A549 (cell line): Measurements from ENCODE around the gene IQCC. TPM values are rescaled to one million over a fixed set of nuclear protein-coding genes. Genes with fewer than 3 reads are reported as not detected.

Experiments used
- ATAC-seq, 2 experiments: fragments of 200-7000 bp in 1 of 2; fragments of >200 bp in 1 of 2; cut with Nextera tagmentation in 1 of 2; cut with Tn5 transposase in 1 of 2; 3 replicates each; pipeline versions ENCODE4 v1.8.0 to v1.9.1; 2018 to 2020; ENCODE audit warnings: mild to moderate bottlenecking in 1 of 2, moderate library complexity in 1 of 2
- CTCF ChIA-PET: fragments of 300-600 bp; sonication (Branson Sonifier 250); formaldehyde crosslinking; extraction: SDS; loops from one replicate; lab custom pipeline; 2021; ENCODE audit warnings: antibody characterized with exemption, inconsistent platforms; lab: Yijun Ruan, JAX
- POLR2A ChIA-PET: fragments of 350-600 bp; formaldehyde crosslinking; extraction: SDS; loops from one replicate; lab custom pipeline; 2021; ENCODE audit warnings: antibody characterized with exemption, inconsistent platforms; lab: Yijun Ruan, JAX
- DNase-seq, 2 experiments: peaks; one replicate each; pipeline versions ENCODE4 v3.0.0 to v3.0.0-alpha.2; 2011 to 2016; ENCODE audit warnings: low read depth in 1 of 2, low spot score in 1 of 2
- FAIRE-seq: peaks from 2 replicates; lab custom pipeline; 2011; peaks lifted over from hg19 to GRCh38; lab: Jason Lieb, UNC
- H3K27ac ChIP-seq, 2 experiments: fragments of >200 bp; sonication (Bioruptor Twin); formaldehyde crosslinking; 3 replicates each; pipeline ENCODE4 v1.5.1; 2016 to 2017
- H3K4me1 ChIP-seq: fragments of >200 bp; sonication (Bioruptor Twin); formaldehyde crosslinking; 3 replicates; pipeline ENCODE4 v1.6.1; 2016
- H3K4me2 ChIP-seq: fragments of >200 bp; sonication (Bioruptor Twin); formaldehyde crosslinking; 3 replicates; pipeline ENCODE4 v1.6.1; 2016
- H3K4me3 ChIP-seq: fragments of >200 bp; sonication (Bioruptor Twin); formaldehyde crosslinking; 3 replicates; pipeline ENCODE4 v1.5.1; 2016
- H3K9me3 ChIP-seq: fragments of >200 bp; sonication (Bioruptor Twin); formaldehyde crosslinking; 3 replicates; pipeline ENCODE4 v1.6.1; 2016
- BCL3 ChIP-seq: fragments of >200 bp; sonication (Bioruptor Twin); formaldehyde crosslinking; IDR thresholded peaks from 3 replicates; pipeline ENCODE4 v1.6.1; 2016
- CEBPB ChIP-seq, 2 experiments: fragments of >200 bp in 1 of 2; sonication (Bioruptor Twin) in 1 of 2; formaldehyde crosslinking in 1 of 2; IDR thresholded peaks; 2 replicates each; pipeline ENCODE4 v1.6.1; 2012 to 2016
- FOSL2 ChIP-seq, 2 experiments: fragments of 450-650 bp in 1 of 2; fragments of >200 bp in 1 of 2; sonication (Bioruptor Twin) in 1 of 2; formaldehyde crosslinking; IDR thresholded peaks; 2 replicates each; pipeline versions ENCODE4 v1.5.0 to v1.6.1; 2016 to 2020; ENCODE audit warnings: mild to moderate bottlenecking in 1 of 2, moderate library complexity in 1 of 2
- HMGXB4 ChIP-seq: fragments of 250-450 bp; sonication (Bioruptor Pico); IDR thresholded peaks from 2 replicates; pipeline ENCODE4 v1.5.0; 2021; ENCODE audit warnings: mild to moderate bottlenecking, moderate library complexity, borderline replicate concordance
- JUNB ChIP-seq: fragments of >200 bp; sonication (Bioruptor Twin); formaldehyde crosslinking; IDR thresholded peaks from 2 replicates; pipeline ENCODE4 v1.6.1; 2016
- MAFK ChIP-seq: fragments of 450-650 bp; IDR thresholded peaks from 2 replicates; pipeline ENCODE4 v1.6.1; 2014; ENCODE audit not compliant: partially characterized antibody
- MAZ ChIP-seq: fragments of 150-350 bp; IDR thresholded peaks from 2 replicates; pipeline ENCODE4 v1.6.1; 2014; ENCODE audit warnings: antibody characterized with exemption, low read depth, low read length, borderline replicate concordance
- MYC ChIP-seq: IDR thresholded peaks from 2 replicates; pipeline ENCODE4 v1.6.1; 2012; ENCODE audit warnings: mild to moderate bottlenecking, inconsistent platforms, low read length, improper control_type of control experiment, borderline replicate concordance
- NR3C1 ChIP-seq: fragments of >200 bp; sonication (Bioruptor Twin); formaldehyde crosslinking; IDR thresholded peaks from 3 replicates; pipeline ENCODE4 v1.6.1; 2017
- PBX3 ChIP-seq: IDR thresholded peaks from 2 replicates; pipeline ENCODE4 v1.6.1; 2012
- PHF8 ChIP-seq: fragments of 200-600 bp; sonication (generic); IDR thresholded peaks from 2 replicates; pipeline ENCODE4 v1.6.1; 2016; ENCODE audit warnings: low read depth, mild to moderate bottlenecking, antibody characterized with exemption, moderate library complexity, borderline replicate concordance
- RAD21 ChIP-seq, 2 experiments: fragments of >200 bp in 1 of 2; sonication (Bioruptor Twin) in 1 of 2; formaldehyde crosslinking in 1 of 2; IDR thresholded peaks in 1 of 2; conservative IDR thresholded peaks in 1 of 2; 2 replicates in 1 of 2; 3 replicates in 1 of 2; pipeline ENCODE4 v1.6.1; 2012 to 2018; ENCODE audit warnings: inconsistent platforms in 1 of 2
- RCOR1 ChIP-seq: fragments of 150-350 bp; IDR thresholded peaks from 2 replicates; pipeline ENCODE4 v1.6.1; 2014; ENCODE audit warnings: antibody characterized with exemption, low read length, low read depth
- RFX5 ChIP-seq: fragments of 450-650 bp; IDR thresholded peaks from 2 replicates; pipeline ENCODE4 v1.7.1; 2014; ENCODE audit warnings: antibody characterized with exemption, mild to moderate bottlenecking, moderate library complexity
- TFCP2L1 ChIP-seq: fragments of 250-450 bp; sonication (Bioruptor Pico); IDR thresholded peaks from 2 replicates; pipeline ENCODE4 v1.5.0; 2021; ENCODE audit warnings: mild to moderate bottlenecking
- ZFP36 ChIP-seq: fragments of 450-650 bp; IDR thresholded peaks from 2 replicates; pipeline ENCODE4 v1.6.1; 2014; ENCODE audit warnings: borderline replicate concordance; ENCODE audit not compliant: partially characterized antibody
- ZSCAN20 ChIP-seq: fragments of 250-450 bp; sonication (Bioruptor Pico); IDR thresholded peaks from 2 replicates; pipeline ENCODE4 v1.8.0; 2022; ENCODE audit warnings: mild to moderate bottlenecking, moderate library complexity
- WGBS: methylation state at CpG from one replicate; pipeline ENCODE4 v1.1.6; 2017; ENCODE audit errors: missing lambda C conversion rate; 5-methylcytosine and 5-hydroxymethylcytosine counted together
- polyA plus RNA-seq, 4 experiments: library from polyadenylated mRNA; depleted of rRNA in 3 of 4; stranded (reverse); fragments of >200 nt; fragmentation: RNase III in 1 of 4; extraction: RNeasy Plus Mini Kit Qiagen cat#74134 plus additional on column Dnase treatment in 1 of 4; gene quantifications; 2 replicates in 3 of 4; 3 replicates in 1 of 4; pipeline ENCODE4 v1.2.3, GENCODE V29; 2011 to 2017
- TF ChIP-seq, protein P1 (sequence below): IDR thresholded peaks from 2 replicates; pipeline ENCODE4 v1.6.1; 2012; ENCODE audit warnings: low read depth, borderline replicate concordance
- TF ChIP-seq, protein P2 (sequence below): fragments of 250-450 bp; sonication (Bioruptor Pico); IDR thresholded peaks from 2 replicates; pipeline ENCODE4 v1.5.0; 2020; ENCODE audit warnings: low read depth, mild to moderate bottlenecking, moderate library complexity

Gene IQCC
- polyA plus RNA-seq, 2 of the 4 experiments (the other 2 are of a cell fraction) = 1.6 to 2.0 TPM

GRCh38 chr1:32234792-32235191, 29.3 kb downstream of the IQCC start:
- DNase-seq = peak in 1 of 2 experiments; percentile 24
- H3K4me1 ChIP-seq = peaks cover 35% of the 10 kb centered on the region
- ChIA-PET POLR2A (interaction anchor here (0.6 kb wide), 1 partner anchor 56 kb away, joined by 3 read pairs; the partner anchor contains the start of gene TXLNA), CTCF (interaction anchor here (0.8 to 1.4 kb wide), 4 partner anchors 8 to 97 kb away, joined by 3 to 4 read pairs (median 3); no protein-coding TSS in a partner anchor)
- H3K4me3 ChIP-seq = no peak overlapping the region
- no peak for FAIRE-seq
- no peak overlapping the region for H3K4me2 ChIP-seq
- no peak for TF ChIP-seq MYC
- no peak for TF ChIP-seq ZFP36
- TF ChIP-seq BCL3 = no peak
- TF ChIP-seq, protein P1, sequence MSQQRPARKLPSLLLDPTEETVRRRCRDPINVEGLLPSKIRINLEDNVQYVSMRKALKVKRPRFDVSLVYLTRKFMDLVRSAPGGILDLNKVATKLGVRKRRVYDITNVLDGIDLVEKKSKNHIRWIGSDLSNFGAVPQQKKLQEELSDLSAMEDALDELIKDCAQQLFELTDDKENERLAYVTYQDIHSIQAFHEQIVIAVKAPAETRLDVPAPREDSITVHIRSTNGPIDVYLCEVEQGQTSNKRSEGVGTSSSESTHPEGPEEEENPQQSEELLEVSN = no peak
- TF ChIP-seq JUNB = no peak
- no peak for TF ChIP-seq HMGXB4 (CRISPR knock-in tag)
- no peak for TF ChIP-seq NR3C1
- TF ChIP-seq, protein P2, sequence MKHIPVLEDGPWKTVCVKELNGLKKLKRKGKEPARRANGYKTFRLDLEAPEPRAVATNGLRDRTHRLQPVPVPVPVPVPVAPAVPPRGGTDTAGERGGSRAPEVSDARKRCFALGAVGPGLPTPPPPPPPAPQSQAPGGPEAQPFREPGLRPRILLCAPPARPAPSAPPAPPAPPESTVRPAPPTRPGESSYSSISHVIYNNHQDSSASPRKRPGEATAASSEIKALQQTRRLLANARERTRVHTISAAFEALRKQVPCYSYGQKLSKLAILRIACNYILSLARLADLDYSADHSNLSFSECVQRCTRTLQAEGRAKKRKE (CRISPR knock-in tag) = no peak
- TF ChIP-seq TFCP2L1 (CRISPR knock-in tag) = no peak
- no peak for TF ChIP-seq MAFK
- H3K9me3 ChIP-seq = no peaks in the 10 kb centered on the region
- ATAC-seq = peak; percentile 36 to 40; a peak in 5 of 6 replicates
- H3K27ac ChIP-seq = peak overlapping the region; percentile 79 to 87
- 85% methylated on average over 5 of the region's 7 CpGs for WGBS

DNA sequence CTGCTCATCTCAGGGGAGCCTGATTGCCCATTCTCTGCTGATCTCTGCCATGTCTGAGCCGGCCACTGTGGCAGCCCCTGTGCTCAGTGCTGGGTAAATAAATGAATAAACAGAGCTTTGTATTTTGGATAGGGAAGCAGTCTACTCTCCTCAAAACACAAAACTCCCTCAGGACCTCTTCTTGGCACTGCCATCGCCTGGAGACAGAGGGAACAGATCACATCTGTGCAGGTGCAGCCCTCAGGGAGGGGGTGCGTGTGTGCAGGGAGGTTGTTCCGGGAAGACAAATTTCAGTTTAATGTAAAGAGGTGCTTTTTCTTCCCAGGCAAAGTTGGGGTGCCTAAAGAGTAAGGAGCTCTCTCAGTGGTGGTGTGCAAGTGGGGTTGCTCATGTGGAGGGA, 33.9 kb downstream of the IQCC start:
- H3K27ac ChIP-seq = no peak overlapping the region
- H3K9me3 ChIP-seq = no peaks in the 10 kb centered on the region
- WGBS = 78% methylated on average over 4 of the region's 4 CpGs
- DNase-seq (no peak), ATAC-seq (no peak), FAIRE-seq (no peak)
- POLR2A ChIA-PET = interaction anchor here (2.2 kb wide), 1 partner anchor 52 kb away, joined by 11 read pairs; the partner anchor contains the start of gene HDAC1
- TF ChIP-seq RAD21 (conservative IDR thresholded peaks at IDR 0.05 in 1 of 2, IDR thresholded peaks at IDR 0.05 in 1 of 2) = no peak
- H3K4me3 ChIP-seq = no peak overlapping the region
- H3K4me1 ChIP-seq = peaks cover 51% of the 10 kb centered on the region
- CTCF ChIA-PET = interaction anchor here (1.9 to 4.8 kb wide), 5 partner anchors 7 to 79 kb away, joined by 6 to 45 read pairs (median 17); no protein-coding TSS in a partner anchor
- no peak overlapping the region for H3K4me2 ChIP-seq

- DNase-seq (no peak), FAIRE-seq (no peak), ATAC-seq (no peak)
- Histone ChIP-seq H3K27ac (peak overlapping the region; percentile 79 to 94; a peak in 4 of 6 replicates), H3K4me1 (peaks cover 46% of the 10 kb centered on the region), H3K4me3 (no peak overlapping the region), H3K4me2 (peak overlapping the region; percentile 81), H3K9me3 (no peaks in the 10 kb centered on the region)
- ChIA-PET POLR2A (interaction anchor here (1.5 to 3.4 kb wide), 3 partner anchors 17 to 96 kb away, joined by 3 to 16 read pairs (median 11); partner anchors contain the start of genes HDAC1 and MARCKSL1), CTCF (interaction anchor here (0.6 to 4.8 kb wide), 13 partner anchors 8 to 83 kb away, joined by 3 to 45 read pairs (median 6); partner anchors contain the start of gene LCK)
- 97% methylated on average over 12 of the region's 20 CpGs for WGBS
- TF ChIP-seq CEBPB (IDR thresholded peaks at IDR 0.05) (no peak), RFX5 (no peak), RCOR1 (no peak), PBX3 (no peak), FOSL2 (IDR thresholded peaks at IDR 0.05) (no peak), FOSL2 (CRISPR knock-in tag; IDR thresholded peaks at IDR 0.05) (no peak), MAZ (no peak), ZSCAN20 (CRISPR knock-in tag) (no peak), BCL3 (no peak), PHF8 (no peak)
These were observed 34.3 kb downstream of the IQCC start for GRCh38 chr1:32239790-32240139.
